ENCODE data around the gene HLA-DRA. TPM values are rescaled to one million over a fixed set of nuclear protein-coding genes. Genes with fewer than 3 reads are reported as not detected.

HLA-DRA gene
- total RNA-seq, 2 donors from 2014 or later: 57.5 to 93.5 TPM

GRCh38 chr6:32401284-32401963 lies 38.3 kb upstream of the HLA-DRA start:
- H3K27ac ChIP-seq: no peak overlapping the region
- TF ChIP-seq, protein P1, sequence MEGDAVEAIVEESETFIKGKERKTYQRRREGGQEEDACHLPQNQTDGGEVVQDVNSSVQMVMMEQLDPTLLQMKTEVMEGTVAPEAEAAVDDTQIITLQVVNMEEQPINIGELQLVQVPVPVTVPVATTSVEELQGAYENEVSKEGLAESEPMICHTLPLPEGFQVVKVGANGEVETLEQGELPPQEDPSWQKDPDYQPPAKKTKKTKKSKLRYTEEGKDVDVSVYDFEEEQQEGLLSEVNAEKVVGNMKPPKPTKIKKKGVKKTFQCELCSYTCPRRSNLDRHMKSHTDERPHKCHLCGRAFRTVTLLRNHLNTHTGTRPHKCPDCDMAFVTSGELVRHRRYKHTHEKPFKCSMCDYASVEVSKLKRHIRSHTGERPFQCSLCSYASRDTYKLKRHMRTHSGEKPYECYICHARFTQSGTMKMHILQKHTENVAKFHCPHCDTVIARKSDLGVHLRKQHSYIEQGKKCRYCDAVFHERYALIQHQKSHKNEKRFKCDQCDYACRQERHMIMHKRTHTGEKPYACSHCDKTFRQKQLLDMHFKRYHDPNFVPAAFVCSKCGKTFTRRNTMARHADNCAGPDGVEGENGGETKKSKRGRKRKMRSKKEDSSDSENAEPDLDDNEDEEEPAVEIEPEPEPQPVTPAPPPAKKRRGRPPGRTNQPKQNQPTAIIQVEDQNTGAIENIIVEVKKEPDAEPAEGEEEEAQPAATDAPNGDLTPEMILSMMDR (IDR thresholded peaks at IDR 0.05): no peak
- no peaks in the 10 kb centered on the region for H3K36me3 ChIP-seq
- H3K4me1 ChIP-seq: no peaks in the 10 kb centered on the region
- no peak overlapping the region for H3K4me3 ChIP-seq
- DNase-seq (ENCODE audit: low spot score): no peak
- no peaks in the 10 kb centered on the region for H3K27me3 ChIP-seq
- H3K9me3 ChIP-seq: no peaks in the 10 kb centered on the region

DNA sequence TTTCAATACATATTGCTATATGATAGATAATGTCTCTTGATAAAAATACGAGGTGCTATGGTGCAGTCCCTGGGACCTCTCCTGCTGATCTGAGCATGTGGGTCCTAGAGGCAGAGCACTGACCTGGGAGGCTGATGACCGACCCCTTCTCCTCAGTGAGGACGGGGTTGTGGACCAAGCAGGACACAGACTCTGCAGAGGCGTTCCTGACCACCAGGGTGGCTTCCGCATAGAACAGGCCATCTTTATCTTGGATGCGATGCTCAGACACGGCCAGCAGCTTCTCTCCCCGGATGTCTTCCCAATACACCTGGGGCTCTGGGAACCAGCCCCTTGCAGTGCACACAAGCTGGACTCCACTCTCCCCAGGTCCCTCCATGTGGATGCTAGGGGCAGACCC lies 36.9 kb upstream of the HLA-DRA start:
- TF ChIP-seq, protein P1 (IDR thresholded peaks at IDR 0.05): no peak
- H3K4me1 ChIP-seq: no peaks in the 10 kb centered on the region
- no peaks in the 10 kb centered on the region for H3K9me3 ChIP-seq
- DNase-seq (ENCODE audit: low spot score): no peak
- H3K27ac ChIP-seq: no peak overlapping the region
- H3K27me3 ChIP-seq: no peaks in the 10 kb centered on the region
- no peaks in the 10 kb centered on the region for H3K36me3 ChIP-seq
- no peak overlapping the region for H3K4me3 ChIP-seq

DNA sequence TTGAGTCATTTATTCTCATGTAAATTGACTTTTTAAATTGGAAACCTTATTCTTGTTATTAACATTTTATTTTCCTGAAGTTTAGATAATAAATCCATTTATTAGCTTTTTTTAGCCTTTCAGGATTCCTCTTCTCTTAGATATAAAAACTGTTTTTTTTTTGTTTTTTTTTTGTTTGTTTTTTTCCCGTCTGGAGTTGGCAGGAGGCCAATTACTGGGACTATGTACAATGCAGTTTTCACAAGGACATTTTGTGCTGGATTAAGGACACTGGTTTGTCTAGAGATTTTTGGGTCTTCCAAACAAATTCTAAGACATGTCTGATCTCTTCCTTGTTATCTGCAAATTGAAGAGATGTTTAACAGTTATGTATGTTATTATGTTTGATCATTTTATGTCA lies 34.0 kb upstream of the HLA-DRA start:
- Histone ChIP-seq H3K36me3 (no peaks in the 10 kb centered on the region), H3K27me3 (no peaks in the 10 kb centered on the region), H3K4me1 (no peaks in the 10 kb centered on the region), H3K4me3 (no peak overlapping the region), H3K27ac (no peak overlapping the region), H3K9me3 (no peaks in the 10 kb centered on the region)
- no peak for DNase-seq (ENCODE audit: low spot score)
- TF ChIP-seq, protein P1 (IDR thresholded peaks at IDR 0.05): no peak

DNA sequence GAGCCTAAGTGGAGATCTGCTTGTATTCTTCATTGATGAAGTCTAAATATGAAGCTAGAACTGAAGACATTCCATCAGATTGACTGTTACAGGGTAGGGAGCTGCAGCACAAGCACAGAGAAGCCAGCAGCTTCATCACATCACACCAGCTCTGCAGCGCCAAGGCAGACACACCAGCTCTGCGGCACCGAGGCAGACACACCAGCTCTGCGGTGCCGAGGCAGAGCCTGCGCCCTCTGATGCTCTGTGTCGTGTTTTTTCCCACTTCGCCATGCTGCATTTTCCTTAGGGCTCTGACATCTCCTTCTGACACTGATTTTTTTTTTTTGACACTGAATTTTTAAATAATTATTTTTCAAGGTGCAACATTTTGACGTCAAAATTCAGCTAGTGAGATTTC lies 33.5 kb upstream of the HLA-DRA start:
- Histone ChIP-seq H3K4me1 (no peaks in the 10 kb centered on the region), H3K4me3 (no peak overlapping the region), H3K36me3 (no peaks in the 10 kb centered on the region), H3K27me3 (no peaks in the 10 kb centered on the region), H3K9me3 (no peaks in the 10 kb centered on the region), H3K27ac (no peak overlapping the region)
- DNase-seq (ENCODE audit: low spot score): no peak
- TF ChIP-seq, protein P1 (IDR thresholded peaks at IDR 0.05): no peak

GRCh38 chr6:32406857-32407256 lies 32.8 kb upstream of the HLA-DRA start, which contains the start of gene BTNL2:
BTNL2 (minus strand) TSS chr6:32407181; CDS start chr6:32407123, 58 bp downstream.
- Histone ChIP-seq H3K27ac (no peak within 1 kb of the TSS), H3K36me3 (no peaks in the 10 kb centered on the region), H3K4me3 (no peak within 1 kb of the TSS), H3K9me3 (no peaks in the 10 kb centered on the region), H3K4me1 (no peaks in the 10 kb centered on the region), H3K27me3 (no peaks in the 10 kb centered on the region)
- TF ChIP-seq, protein P1 (IDR thresholded peaks at IDR 0.05): no peak
- no peak for DNase-seq (ENCODE audit: low spot score)

DNA sequence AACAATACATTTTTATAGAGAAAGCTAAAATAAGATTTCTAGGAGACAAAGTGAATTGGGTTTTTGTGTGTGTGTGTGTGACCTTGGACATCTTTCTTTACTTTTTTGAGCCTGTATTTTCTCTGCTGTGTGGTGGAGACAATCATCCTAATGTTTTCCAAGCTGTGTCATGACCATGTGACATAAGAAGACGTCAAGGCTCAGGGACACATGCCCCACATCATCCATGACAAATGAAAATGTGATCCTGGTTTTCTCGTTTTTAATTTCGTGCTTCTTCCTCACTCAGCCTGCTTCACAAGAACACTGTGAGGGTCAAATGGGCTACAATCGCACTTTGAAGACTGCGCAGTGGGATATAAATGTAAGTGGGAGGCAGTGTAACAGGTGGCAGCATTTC lies 28.8 kb upstream of the HLA-DRA start:
- TF ChIP-seq, protein P1 (IDR thresholded peaks at IDR 0.05): no peak
- Histone ChIP-seq H3K9me3 (no peaks in the 10 kb centered on the region), H3K27me3 (peaks cover 0 to 3% of the 10 kb centered on the region in 2 donors)

More for the DNA sequence above, 28.8 kb upstream of the HLA-DRA start:
- no peak for DNase-seq (ENCODE audit: low spot score)
- H3K4me3 ChIP-seq: no peak overlapping the region
- H3K36me3 ChIP-seq: no peaks in the 10 kb centered on the region
- no peak overlapping the region for H3K27ac ChIP-seq
- H3K4me1 ChIP-seq: peaks cover 0 to 3% of the 10 kb centered on the region in 2 donors

All from right atrium auricular region (tissue), 2 donors.